ENCODE data around the gene GPRC5B. TPM values are rescaled to one million over a fixed set of nuclear protein-coding genes. Genes with fewer than 3 reads are reported as not detected.
A peak's percentile ranks its signal among the peaks of the same experiment; 100 is the strongest.

GPRC5B gene
- total RNA-seq, result not detected
- not detected for total RNA-seq (2013)

GRCh38 chr16:19884611-19885450 is at the start of gene GPRC5B:
GPRC5B (minus strand) TSS chr16:19884848; CDS start chr16:19872845, 12,003 bp downstream.
- intact Hi-C loops (cut with micrococcal nuclease), result loop anchor here (5.0 kb wide), 1 partner anchor 798 kb away; no protein-coding TSS in a partner anchor
- peaks cover 27% of the 10 kb centered on the region for H3K4me1 ChIP-seq (ENCODE audit: control insufficient read depth, insufficient read depth, low read length)
- no peak for TF ChIP-seq CTCF (IDR thresholded peaks at IDR 0.05)
- Mint-ChIP-seq H3K27ac (no peak within 1 kb of the TSS), H3K9me3 (no peaks in the 10 kb centered on the region), H3K36me3 (no peaks in the 10 kb centered on the region), H3K27me3 (ENCODE audit: low read depth in 2 of 2) (peaks cover 37 to 38% of the 10 kb centered on the region in 2 donors), H3K4me1 (peaks cover 15 to 23% of the 10 kb centered on the region in 2 donors), H3K4me3 (peak within 1 kb of the TSS; percentile 79)
- H3K36me3 ChIP-seq (ENCODE audit: control insufficient read depth, insufficient read depth, low read length), result no peaks in the 10 kb centered on the region
- peak in 2 of 3 donors; percentile 65 to 76 for ATAC-seq
- H3K27ac ChIP-seq (ENCODE audit: low read length), result no peak within 1 kb of the TSS
- WGBS (ENCODE audit: insufficient coverage), result under 1% methylated on average over 85 of the region's 85 CpGs
- H3K4me3 ChIP-seq (ENCODE audit: low read length), result peak within 1 kb of the TSS; percentile 23
- peak in 1 of 2 donors; percentile 76 for DNase-seq
- peaks cover 22% of the 10 kb centered on the region for H3K27me3 ChIP-seq (ENCODE audit: control insufficient read depth, insufficient read depth, low read length)
- H3K9me3 ChIP-seq (ENCODE audit: control insufficient read depth, insufficient read depth, low read length), result no peaks in the 10 kb centered on the region

- TF ChIP-seq CTCF (IDR thresholded peaks at IDR 0.05), result no peak
- Histone ChIP-seq H3K27ac (ENCODE audit: low read length) (no peak overlapping the region), H3K4me3 (ENCODE audit: low read length) (no peak overlapping the region), H3K27me3 (ENCODE audit: control insufficient read depth, insufficient read depth, low read length) (no peaks in the 10 kb centered on the region), H3K36me3 (ENCODE audit: control insufficient read depth, insufficient read depth, low read length) (no peaks in the 10 kb centered on the region), H3K4me1 (ENCODE audit: control insufficient read depth, insufficient read depth, low read length) (no peaks in the 10 kb centered on the region), H3K9me3 (ENCODE audit: control insufficient read depth, insufficient read depth, low read length) (no peaks in the 10 kb centered on the region)
- Mint-ChIP-seq H3K27ac (no peak overlapping the region), H3K4me1 (no peaks in the 10 kb centered on the region), H3K9me3 (no peaks in the 10 kb centered on the region), H3K36me3 (no peaks in the 10 kb centered on the region), H3K27me3 (ENCODE audit: low read depth in 2 of 2) (peaks cover 0 to 5% of the 10 kb centered on the region in 2 donors), H3K4me3 (no peak overlapping the region)
- intact Hi-C loops (cut with micrococcal nuclease), result no loop called here
- no peak for ATAC-seq
- 84% methylated on average over 3 of the region's 6 CpGs for WGBS (ENCODE audit: insufficient coverage)
- no peak for DNase-seq
Measured at GRCh38 chr16:19933740-19934139, 49.1 kb upstream of the GPRC5B start.

- Mint-ChIP-seq H3K4me3 (no peak overlapping the region), H3K36me3 (no peaks in the 10 kb centered on the region), H3K27me3 (ENCODE audit: low read depth in 2 of 2) (peaks cover 8 to 14% of the 10 kb centered on the region in 2 donors), H3K4me1 (no peaks in the 10 kb centered on the region), H3K27ac (no peak overlapping the region), H3K9me3 (no peaks in the 10 kb centered on the region)
- no peak for DNase-seq
- ATAC-seq, result no peak
- Histone ChIP-seq H3K27me3 (ENCODE audit: control insufficient read depth, insufficient read depth, low read length) (no peaks in the 10 kb centered on the region), H3K9me3 (ENCODE audit: control insufficient read depth, insufficient read depth, low read length) (no peaks in the 10 kb centered on the region), H3K36me3 (ENCODE audit: control insufficient read depth, insufficient read depth, low read length) (no peaks in the 10 kb centered on the region), H3K27ac (ENCODE audit: low read length) (no peak overlapping the region), H3K4me3 (ENCODE audit: low read length) (no peak overlapping the region), H3K4me1 (ENCODE audit: control insufficient read depth, insufficient read depth, low read length) (no peaks in the 10 kb centered on the region)
- TF ChIP-seq CTCF (IDR thresholded peaks at IDR 0.05), result no peak
- WGBS (ENCODE audit: insufficient coverage), result 82% methylated on average over 12 of the region's 12 CpGs
- intact Hi-C loops (cut with micrococcal nuclease), result no loop called here
Measured at GRCh38 chr16:19929062-19929511, 44.4 kb upstream of the GPRC5B start.

Data from natural killer cell (primary cell).